SIG-M5 (cell line): ENCODE results near the gene AKAP14.
"Not testable (repeated sequence)": the region's sequence is repeated elsewhere in the genome, so short reads cannot be mapped to it uniquely, and the experiment has no call there.

Experiments used
- DNase-seq: peaks from one replicate; lab custom pipeline; 2025; lab: John Stamatoyannopoulos, UW

Gene AKAP14

DNA sequence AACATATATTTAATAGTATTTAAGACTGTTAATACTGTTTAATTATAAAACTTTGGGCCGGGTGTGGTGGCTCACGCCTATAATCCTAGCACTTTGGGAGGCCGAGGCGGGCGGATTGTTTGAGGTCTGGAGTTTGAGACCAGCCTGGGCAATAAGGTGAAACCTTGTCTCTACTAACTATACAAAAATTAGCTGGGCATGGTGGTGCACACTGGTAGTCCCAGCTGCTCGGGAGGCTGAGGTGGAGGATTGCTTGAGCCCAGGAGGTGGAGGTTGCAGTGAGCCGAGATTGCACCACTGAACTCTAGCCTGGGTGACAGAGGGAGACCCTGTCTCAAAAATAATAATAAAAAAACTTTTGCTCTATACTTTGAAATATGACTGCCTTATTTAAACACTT lies 26.7 kb downstream of the AKAP14 start:
- DNase-seq = not testable (repeated sequence)

- DNase-seq = no peak
Observed at GRCh38 chrX:119935215-119935874, 39.7 kb downstream of the AKAP14 start.

DNA sequence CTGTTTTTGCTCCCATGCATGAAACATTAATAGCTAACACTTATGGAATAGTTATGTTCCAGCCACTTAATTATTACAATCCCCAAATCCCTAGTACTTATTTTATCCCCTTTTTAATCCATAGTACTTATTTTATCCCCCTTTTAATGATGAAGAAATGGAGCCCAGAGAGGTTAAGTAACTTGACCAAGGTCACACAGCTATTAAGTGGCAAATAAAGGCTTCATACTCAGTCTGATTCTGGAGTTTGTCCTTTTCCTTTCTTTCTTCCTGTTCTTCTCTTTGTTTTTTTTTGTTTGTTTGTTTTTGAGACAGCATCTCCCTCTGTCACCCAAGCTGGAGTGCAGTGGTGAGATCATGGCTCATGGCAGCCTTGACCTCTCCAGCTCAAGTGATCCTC lies 45.6 kb downstream of the AKAP14 start:
- DNase-seq = no peak

GRCh38 chrX:119942173-119942819 lies 46.6 kb downstream of the AKAP14 start:
- DNase-seq = no peak

- DNase-seq = no peak
Observed at GRCh38 chrX:119942831-119943184, 47.1 kb downstream of the AKAP14 start.

DNA sequence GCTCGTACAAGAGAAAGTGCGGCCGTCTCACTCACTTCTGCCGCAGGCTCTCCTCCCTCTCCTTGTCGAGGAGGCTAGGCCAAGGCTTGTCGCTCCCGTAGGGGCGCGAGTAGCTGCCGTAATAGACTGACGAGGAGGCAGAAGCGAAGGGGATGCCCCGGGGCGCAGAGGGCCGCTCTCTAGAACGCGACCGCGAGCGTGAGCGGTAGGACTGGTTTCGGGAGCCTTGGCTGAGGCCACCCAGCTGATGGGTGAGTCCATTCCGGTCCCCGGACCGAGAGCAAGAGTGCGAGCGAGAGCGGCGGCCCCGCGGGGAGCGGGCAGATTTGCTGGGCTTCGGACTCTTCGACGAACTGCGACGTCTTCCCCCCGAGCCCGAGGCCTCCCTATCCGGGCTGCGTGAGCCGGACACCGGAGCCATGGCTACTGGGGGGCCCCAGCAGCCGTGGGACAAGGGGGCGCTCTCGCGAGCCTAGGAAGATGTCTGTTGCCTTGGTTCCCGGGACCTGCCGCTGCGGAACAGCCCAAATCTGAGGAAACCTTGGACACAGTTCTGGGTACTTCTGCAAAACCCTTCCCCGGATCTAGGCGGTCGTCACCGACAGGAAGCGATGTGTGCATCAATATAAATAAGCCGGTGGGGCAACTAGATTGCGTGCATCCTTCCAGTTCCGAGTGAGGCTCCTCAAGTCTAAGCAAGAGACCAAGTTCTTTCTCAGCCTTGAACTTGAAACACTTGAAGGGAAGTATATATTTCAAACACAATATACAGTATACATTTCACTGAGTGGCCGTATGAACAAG lies 47.7 kb downstream of the AKAP14 start, which contains the start of gene NKAP:
Gene NKAP, minus strand, starts transcription at position 567 of the 804 bp plus-strand sequence. Its CDS starts 146 bp downstream, at position 421.
- DNase-seq = peak; percentile 70

DNA sequence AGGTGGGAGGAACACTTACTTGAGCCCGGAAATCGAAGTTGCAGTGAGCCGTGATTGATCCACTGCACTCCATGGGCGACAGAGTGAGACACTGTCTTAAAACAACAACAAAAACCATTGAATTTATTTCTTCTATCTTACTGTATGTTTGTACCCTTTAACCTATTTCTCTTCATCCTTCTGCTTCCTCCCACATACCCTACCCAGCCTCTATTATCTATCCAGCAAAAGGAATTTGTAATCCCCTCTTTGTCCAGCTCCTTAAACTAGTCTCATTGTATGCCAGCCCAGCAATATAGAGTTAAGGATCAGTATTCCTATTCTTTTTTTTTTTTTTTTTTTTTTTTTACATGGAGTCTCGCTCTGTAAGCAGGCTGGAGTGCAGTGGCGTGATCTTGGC lies 49.8 kb downstream of the AKAP14 start:
- DNase-seq = no peak

GRCh38 chrX:119948381-119948780 lies 52.7 kb downstream of the AKAP14 start:
- DNase-seq = no peak

DNA sequence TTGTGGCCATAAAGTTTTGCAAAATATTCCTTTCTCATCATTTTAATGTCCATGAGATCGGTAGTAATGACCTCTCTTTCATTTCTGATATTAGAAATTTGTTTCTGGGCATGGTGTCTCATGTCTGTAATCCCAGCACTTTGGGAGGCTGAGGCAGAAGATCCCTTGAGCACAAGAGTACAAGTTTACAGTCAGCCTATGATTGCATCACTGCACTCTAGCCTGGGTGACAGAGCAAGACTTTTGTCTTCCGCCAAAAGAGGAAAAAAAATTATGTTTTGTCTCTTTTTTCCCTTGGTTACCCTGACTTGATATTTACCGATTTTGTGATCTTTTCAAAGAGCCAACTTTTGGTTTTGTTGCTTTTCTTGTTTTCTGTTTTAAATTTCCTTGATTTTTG lies 58.7 kb downstream of the AKAP14 start:
- DNase-seq = no peak

- not testable (repeated sequence) for DNase-seq
Observed at GRCh38 chrX:119955807-119956570, 60.3 kb downstream of the AKAP14 start.

- no peak for DNase-seq
Observed at GRCh38 chrX:119960625-119961024, 64.9 kb downstream of the AKAP14 start.

GRCh38 chrX:119966837-119967236 lies 71.1 kb downstream of the AKAP14 start:
- DNase-seq = not testable (repeated sequence)
